HepG2 (cell line): Measurements from ENCODE around the gene CLIP2. TPM values are rescaled to one million over a fixed set of nuclear protein-coding genes. Genes with fewer than 3 reads are reported as not detected.

Experiments
- ATF7-NPFF ChIP-seq: sonication (generic); formaldehyde crosslinking; IDR thresholded peaks from 2 replicates; pipeline ENCODE4 v1.8.1; 2023; ENCODE audit warnings: mild to moderate bottlenecking, low read depth, missing genetic modification reagents, moderate library complexity
- EEA1 ChIP-seq: sonication (generic); formaldehyde crosslinking; IDR thresholded peaks from 2 replicates; pipeline ENCODE4 v1.5.1; 2020; ENCODE audit warnings: mild to moderate bottlenecking, missing genetic modification reagents, borderline replicate concordance
- JARID2 ChIP-seq: sonication (generic); formaldehyde crosslinking; IDR thresholded peaks from 2 replicates; pipeline ENCODE4 v1.8.1; 2023; ENCODE audit warnings: missing genetic modification reagents, inconsistent platforms; ENCODE audit not compliant: insufficient replicate concordance
- SP2 ChIP-seq: sonication (generic); formaldehyde crosslinking; IDR thresholded peaks from 2 replicates; pipeline ENCODE4 v1.5.1; 2020; ENCODE audit warnings: mild to moderate bottlenecking, missing genetic modification reagents
- ZC3H13 ChIP-seq: sonication (generic); formaldehyde crosslinking; IDR thresholded peaks from 2 replicates; pipeline ENCODE4 v1.8.1; 2023; ENCODE audit warnings: mild to moderate bottlenecking, missing genetic modification reagents, moderate library complexity
- ZNF34 ChIP-seq: sonication (generic); formaldehyde crosslinking; IDR thresholded peaks from 2 replicates; pipeline ENCODE4 v1.4.0; 2020; ENCODE audit warnings: mild to moderate bottlenecking, missing genetic modification reagents, borderline replicate concordance
- ZNF572 ChIP-seq: sonication (generic); formaldehyde crosslinking; IDR thresholded peaks from 2 replicates; pipeline ENCODE4 v1.5.1; 2020; ENCODE audit warnings: mild to moderate bottlenecking, missing genetic modification reagents
- ZNF607 ChIP-seq: sonication (generic); formaldehyde crosslinking; IDR thresholded peaks from 2 replicates; pipeline ENCODE4 v1.5.1; 2020; ENCODE audit warnings: missing genetic modification reagents, mild to moderate bottlenecking, borderline replicate concordance
- polyA plus RNA-seq, 8 experiments: library from polyadenylated mRNA; depleted of rRNA in 3 of 8; stranded (reverse) in 7 of 8; unstranded in 1 of 8; fragments of >200 nt; fragmentation: Illumina TruSeq in 4 of 8; extraction: Trizol in 4 of 8; gene quantifications; 2 replicates each; pipeline versions ENCODE4 v1.2.1 to v1.2.3, GENCODE V29; 2011 to 2016; ENCODE audit warnings: low read depth in 4 of 8, missing spikeins in 1 of 8, mixed read lengths in 1 of 8; ENCODE audit not compliant: insufficient read depth in 1 of 8
- total RNA-seq, 5 experiments: library from RNA; depleted of rRNA; stranded (reverse); fragments of >200 nt; fragmentation: Illumina TruSeq; extraction: Trizol; gene quantifications; 2 replicates each; pipeline ENCODE4 v1.2.3, GENCODE V29; 2016; ENCODE audit warnings: low read depth in 1 of 5
- TF ChIP-seq, protein P1 (sequence below): sonication (generic); formaldehyde crosslinking; IDR thresholded peaks from 2 replicates; pipeline ENCODE4 v1.9.0; 2021; ENCODE audit warnings: mild to moderate bottlenecking, missing genetic modification reagents
- TF ChIP-seq, protein P2 (sequence below): IDR thresholded peaks from 2 replicates; pipeline ENCODE4 v1.6.1; 2018; ENCODE audit warnings: missing genetic modification reagents
- TF ChIP-seq, protein P3 (sequence below): sonication (generic); formaldehyde crosslinking; IDR thresholded peaks from 2 replicates; pipeline ENCODE4 v1.8.0; 2022; ENCODE audit warnings: mild to moderate bottlenecking, missing genetic modification reagents, moderate library complexity
- TF ChIP-seq, protein P4 (sequence below): sonication (generic); formaldehyde crosslinking; IDR thresholded peaks from 2 replicates; pipeline ENCODE4 v1.8.0; 2022; ENCODE audit warnings: low read depth, missing genetic modification reagents
- TF ChIP-seq, protein P5 (sequence below): IDR thresholded peaks from 2 replicates; pipeline ENCODE4 v1.6.1; 2016; ENCODE audit warnings: low read depth, control low read depth
- TF ChIP-seq, protein P6 (sequence below): IDR thresholded peaks from 2 replicates; pipeline ENCODE4 v1.6.1; 2012; ENCODE audit warnings: low read depth, low read length, improper control_type of control experiment

The CLIP2 gene
- total and polyA plus RNA-seq, 2 of the 13 experiments (the other 11 are each of a cell fraction or from before 2014, with no cell fraction given) = 6.5 to 17.4 TPM

DNA sequence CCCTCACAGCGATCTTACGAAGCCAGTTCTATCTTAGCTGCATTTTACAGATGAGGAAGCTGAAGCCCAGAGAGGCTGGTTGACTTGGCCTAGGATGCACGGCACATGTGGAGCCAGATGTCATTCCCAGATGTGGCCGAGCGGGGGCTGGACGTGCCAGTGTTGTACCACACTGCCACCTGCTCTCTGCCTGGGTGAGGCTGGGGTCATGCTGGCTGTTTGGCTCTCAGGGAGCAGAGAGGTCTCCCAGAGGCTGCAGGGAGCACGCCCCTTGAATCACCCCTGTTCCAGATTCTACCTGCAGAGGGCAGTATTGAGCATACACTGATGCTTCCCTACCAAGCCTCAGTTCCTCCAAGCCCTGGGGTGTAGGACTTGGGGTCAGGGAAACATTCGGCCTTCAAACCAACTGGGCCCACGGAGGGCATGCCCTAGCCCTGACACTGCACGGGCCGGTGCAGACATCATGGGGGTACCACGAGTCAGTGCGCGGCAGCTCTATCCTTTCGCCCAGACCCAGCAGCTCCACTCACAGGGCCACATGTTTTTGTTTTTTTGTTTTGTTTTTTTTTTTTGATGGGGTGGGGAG is 160.7 kb downstream of the CLIP2 start (continued):
- TF ChIP-seq, protein P1, sequence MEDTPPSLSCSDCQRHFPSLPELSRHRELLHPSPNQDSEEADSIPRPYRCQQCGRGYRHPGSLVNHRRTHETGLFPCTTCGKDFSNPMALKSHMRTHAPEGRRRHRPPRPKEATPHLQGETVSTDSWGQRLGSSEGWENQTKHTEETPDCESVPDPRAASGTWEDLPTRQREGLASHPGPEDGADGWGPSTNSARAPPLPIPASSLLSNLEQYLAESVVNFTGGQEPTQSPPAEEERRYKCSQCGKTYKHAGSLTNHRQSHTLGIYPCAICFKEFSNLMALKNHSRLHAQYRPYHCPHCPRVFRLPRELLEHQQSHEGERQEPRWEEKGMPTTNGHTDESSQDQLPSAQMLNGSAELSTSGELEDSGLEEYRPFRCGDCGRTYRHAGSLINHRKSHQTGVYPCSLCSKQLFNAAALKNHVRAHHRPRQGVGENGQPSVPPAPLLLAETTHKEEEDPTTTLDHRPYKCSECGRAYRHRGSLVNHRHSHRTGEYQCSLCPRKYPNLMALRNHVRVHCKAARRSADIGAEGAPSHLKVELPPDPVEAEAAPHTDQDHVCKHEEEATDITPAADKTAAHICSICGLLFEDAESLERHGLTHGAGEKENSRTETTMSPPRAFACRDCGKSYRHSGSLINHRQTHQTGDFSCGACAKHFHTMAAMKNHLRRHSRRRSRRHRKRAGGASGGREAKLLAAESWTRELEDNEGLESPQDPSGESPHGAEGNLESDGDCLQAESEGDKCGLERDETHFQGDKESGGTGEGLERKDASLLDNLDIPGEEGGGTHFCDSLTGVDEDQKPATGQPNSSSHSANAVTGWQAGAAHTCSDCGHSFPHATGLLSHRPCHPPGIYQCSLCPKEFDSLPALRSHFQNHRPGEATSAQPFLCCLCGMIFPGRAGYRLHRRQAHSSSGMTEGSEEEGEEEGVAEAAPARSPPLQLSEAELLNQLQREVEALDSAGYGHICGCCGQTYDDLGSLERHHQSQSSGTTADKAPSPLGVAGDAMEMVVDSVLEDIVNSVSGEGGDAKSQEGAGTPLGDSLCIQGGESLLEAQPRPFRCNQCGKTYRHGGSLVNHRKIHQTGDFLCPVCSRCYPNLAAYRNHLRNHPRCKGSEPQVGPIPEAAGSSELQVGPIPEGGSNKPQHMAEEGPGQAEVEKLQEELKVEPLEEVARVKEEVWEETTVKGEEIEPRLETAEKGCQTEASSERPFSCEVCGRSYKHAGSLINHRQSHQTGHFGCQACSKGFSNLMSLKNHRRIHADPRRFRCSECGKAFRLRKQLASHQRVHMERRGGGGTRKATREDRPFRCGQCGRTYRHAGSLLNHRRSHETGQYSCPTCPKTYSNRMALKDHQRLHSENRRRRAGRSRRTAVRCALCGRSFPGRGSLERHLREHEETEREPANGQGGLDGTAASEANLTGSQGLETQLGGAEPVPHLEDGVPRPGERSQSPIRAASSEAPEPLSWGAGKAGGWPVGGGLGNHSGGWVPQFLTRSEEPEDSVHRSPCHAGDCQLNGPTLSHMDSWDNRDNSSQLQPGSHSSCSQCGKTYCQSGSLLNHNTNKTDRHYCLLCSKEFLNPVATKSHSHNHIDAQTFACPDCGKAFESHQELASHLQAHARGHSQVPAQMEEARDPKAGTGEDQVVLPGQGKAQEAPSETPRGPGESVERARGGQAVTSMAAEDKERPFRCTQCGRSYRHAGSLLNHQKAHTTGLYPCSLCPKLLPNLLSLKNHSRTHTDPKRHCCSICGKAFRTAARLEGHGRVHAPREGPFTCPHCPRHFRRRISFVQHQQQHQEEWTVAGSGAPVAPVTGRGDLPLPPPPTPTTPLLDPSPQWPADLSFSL = no peak
- no peak for TF ChIP-seq SP2 (CRISPR knock-in tag)
- no peak for TF ChIP-seq EEA1
- TF ChIP-seq, protein P2, sequence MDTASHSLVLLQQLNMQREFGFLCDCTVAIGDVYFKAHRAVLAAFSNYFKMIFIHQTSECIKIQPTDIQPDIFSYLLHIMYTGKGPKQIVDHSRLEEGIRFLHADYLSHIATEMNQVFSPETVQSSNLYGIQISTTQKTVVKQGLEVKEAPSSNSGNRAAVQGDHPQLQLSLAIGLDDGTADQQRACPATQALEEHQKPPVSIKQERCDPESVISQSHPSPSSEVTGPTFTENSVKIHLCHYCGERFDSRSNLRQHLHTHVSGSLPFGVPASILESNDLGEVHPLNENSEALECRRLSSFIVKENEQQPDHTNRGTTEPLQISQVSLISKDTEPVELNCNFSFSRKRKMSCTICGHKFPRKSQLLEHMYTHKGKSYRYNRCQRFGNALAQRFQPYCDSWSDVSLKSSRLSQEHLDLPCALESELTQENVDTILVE (CRISPR knock-in tag) = no peak
- no peak for TF ChIP-seq ZNF572
- no peak for TF ChIP-seq ZC3H13 (CRISPR knock-in tag)
- TF ChIP-seq, protein P3, sequence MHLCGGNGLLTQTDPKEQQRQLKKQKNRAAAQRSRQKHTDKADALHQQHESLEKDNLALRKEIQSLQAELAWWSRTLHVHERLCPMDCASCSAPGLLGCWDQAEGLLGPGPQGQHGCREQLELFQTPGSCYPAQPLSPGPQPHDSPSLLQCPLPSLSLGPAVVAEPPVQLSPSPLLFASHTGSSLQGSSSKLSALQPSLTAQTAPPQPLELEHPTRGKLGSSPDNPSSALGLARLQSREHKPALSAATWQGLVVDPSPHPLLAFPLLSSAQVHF (CRISPR knock-in tag) = no peak
- TF ChIP-seq, protein P4, sequence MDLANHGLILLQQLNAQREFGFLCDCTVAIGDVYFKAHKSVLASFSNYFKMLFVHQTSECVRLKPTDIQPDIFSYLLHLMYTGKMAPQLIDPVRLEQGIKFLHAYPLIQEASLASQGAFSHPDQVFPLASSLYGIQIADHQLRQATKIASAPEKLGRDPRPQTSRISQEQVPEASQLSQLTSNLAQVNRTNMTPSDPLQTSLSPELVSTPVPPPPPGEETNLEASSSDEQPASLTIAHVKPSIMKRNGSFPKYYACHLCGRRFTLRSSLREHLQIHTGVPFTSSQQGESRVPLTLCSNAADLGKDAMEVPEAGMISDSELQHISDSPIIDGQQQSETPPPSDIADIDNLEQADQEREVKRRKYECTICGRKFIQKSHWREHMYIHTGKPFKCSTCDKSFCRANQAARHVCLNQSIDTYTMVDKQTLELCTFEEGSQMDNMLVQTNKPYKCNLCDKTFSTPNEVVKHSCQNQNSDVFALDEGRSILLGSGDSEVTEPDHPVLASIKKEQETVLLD = no peak
- no peak for TF ChIP-seq ATF7-NPFF
- TF ChIP-seq ZNF34 (CRISPR knock-in tag) = no peak
- TF ChIP-seq ZNF607 (CRISPR knock-in tag) = no peak
- TF ChIP-seq, protein P5, sequence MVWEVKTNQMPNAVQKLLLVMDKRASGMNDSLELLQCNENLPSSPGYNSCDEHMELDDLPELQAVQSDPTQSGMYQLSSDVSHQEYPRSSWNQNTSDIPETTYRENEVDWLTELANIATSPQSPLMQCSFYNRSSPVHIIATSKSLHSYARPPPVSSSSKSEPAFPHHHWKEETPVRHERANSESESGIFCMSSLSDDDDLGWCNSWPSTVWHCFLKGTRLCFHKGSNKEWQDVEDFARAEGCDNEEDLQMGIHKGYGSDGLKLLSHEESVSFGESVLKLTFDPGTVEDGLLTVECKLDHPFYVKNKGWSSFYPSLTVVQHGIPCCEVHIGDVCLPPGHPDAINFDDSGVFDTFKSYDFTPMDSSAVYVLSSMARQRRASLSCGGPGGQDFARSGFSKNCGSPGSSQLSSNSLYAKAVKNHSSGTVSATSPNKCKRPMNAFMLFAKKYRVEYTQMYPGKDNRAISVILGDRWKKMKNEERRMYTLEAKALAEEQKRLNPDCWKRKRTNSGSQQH (CRISPR knock-in tag) = no peak
- TF ChIP-seq, protein P6, sequence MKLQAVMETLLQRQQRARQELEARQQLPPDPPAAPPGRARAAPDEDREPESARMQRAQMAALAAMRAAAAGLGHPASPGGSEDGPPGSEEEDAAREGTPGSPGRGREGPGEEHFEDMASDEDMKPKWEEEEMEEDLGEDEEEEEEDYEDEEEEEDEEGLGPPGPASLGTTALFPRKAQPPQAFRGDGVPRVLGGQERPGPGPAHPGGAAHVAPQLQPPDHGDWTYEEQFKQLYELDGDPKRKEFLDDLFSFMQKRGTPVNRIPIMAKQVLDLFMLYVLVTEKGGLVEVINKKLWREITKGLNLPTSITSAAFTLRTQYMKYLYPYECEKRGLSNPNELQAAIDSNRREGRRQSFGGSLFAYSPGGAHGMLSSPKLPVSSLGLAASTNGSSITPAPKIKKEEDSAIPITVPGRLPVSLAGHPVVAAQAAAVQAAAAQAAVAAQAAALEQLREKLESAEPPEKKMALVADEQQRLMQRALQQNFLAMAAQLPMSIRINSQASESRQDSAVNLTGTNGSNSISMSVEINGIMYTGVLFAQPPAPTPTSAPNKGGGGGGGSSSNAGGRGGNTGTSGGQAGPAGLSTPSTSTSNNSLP = no peak
- TF ChIP-seq JARID2 = no peak
